Smooth muscle cell of bladder (primary cell): ENCODE measurements around the gene AGER. TPM values are rescaled to one million over a fixed set of nuclear protein-coding genes. Genes with fewer than 3 reads are reported as not detected.

Experiments used
- total RNA-seq: library from RNA; depleted of rRNA; stranded (reverse); fragments of >200 nt; gene quantifications from 2 replicates; pipeline ENCODE4 v1.2.3, GENCODE V29; 2014

The AGER gene
- total RNA-seq: 0.14 and 0.37 TPM in 2 replicates

GRCh38 chr6:32184084-32184640, at the start of gene AGER:
Gene AGER, minus strand, starts transcription at chr6:32184253. Its CDS starts 31 bp downstream, at chr6:32184222.

DNA sequence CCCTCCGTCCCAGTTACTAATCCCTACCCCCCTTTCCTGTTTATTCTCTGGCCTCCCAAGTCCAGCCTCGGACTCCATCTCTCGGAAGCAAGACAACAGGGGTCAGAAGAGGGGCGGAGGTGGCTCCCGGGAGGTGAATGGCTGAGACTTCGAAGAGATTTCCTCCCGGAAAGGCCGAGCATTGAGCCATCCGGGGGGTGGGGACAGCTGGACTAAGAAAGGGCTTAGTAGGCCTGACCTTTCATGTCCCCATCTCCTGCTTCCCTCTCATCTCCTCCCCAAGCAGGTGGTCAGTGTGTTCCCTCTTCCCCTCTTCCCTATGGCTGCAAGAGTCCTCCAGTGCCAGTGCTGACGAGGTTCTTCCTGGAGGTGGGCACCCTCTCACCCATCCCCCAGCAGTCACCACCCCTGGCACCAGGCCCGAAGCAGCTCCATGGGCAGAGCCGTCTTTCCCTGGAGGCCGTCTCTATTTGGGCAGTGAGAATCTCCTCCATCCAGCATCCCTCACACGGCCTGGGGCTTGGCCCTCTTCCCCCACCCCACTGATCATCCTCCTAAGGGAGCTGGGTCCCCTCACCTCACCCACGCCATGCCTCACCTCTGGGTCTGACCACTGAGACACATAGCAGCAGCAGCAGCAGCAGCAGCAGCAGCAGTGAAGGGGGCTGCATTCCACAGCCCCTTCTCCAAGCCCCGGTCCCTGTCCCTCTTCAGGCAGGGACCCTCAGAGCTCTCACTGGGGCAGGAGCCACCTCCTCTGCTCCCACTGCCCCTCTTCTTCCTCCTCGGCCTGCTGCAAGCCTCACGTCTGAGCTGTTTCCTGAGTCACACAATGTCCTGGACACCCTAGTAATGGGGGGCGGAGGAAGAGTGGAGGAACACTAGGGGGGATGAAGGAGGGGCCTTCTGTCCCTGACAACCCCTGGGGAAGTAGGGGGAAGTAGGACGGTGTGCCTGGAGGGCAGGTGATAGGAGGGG, 39.5 kb upstream of the AGER start, which contains the start of gene NOTCH4:
Gene NOTCH4 (minus strand): TSS at position 810 of the 978 bp plus-strand sequence. CDS start 139 bp downstream, at position 671.

DNA sequence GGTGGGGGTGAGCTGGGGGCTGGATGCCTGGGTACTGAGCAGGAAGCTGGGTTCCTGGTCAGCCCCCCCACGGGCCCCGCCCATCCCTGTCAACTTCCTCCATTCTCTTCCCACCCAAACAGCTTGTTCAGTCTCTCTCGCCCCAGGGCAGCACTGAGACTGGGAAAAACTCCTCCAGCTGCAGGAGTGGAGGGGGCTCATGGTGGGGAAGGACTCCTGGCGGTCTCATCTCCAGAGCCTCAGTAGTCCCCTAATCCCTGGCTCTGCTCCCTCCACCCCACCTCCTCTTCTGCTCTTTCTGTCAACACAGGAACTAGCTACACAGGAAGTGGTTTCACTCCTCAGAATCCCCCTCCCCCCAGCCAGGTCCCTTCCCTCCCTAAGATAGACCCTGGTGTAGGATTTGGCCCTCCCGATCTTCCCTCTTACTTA, 8.6 kb upstream of the AGER start, which contains the start of gene GPSM3:
Gene GPSM3 (minus strand): TSS at position 36 of the 432 bp plus-strand sequence. CDS start 130 bp downstream, outside the sequence.

GRCh38 chr6:32190054-32190851, 6.2 kb upstream of the AGER start, which contains the start of gene PBX2:
Gene PBX2, minus strand, starts transcription at chr6:32190202. Its CDS starts 287 bp downstream, at chr6:32189915.

GRCh38 chr6:32177788-32178546, 6.1 kb downstream of the AGER start, which contains the start of gene RNF5:
Gene RNF5, plus strand, starts transcription at chr6:32178405. Its CDS starts 107 bp downstream, at chr6:32178512.

DNA sequence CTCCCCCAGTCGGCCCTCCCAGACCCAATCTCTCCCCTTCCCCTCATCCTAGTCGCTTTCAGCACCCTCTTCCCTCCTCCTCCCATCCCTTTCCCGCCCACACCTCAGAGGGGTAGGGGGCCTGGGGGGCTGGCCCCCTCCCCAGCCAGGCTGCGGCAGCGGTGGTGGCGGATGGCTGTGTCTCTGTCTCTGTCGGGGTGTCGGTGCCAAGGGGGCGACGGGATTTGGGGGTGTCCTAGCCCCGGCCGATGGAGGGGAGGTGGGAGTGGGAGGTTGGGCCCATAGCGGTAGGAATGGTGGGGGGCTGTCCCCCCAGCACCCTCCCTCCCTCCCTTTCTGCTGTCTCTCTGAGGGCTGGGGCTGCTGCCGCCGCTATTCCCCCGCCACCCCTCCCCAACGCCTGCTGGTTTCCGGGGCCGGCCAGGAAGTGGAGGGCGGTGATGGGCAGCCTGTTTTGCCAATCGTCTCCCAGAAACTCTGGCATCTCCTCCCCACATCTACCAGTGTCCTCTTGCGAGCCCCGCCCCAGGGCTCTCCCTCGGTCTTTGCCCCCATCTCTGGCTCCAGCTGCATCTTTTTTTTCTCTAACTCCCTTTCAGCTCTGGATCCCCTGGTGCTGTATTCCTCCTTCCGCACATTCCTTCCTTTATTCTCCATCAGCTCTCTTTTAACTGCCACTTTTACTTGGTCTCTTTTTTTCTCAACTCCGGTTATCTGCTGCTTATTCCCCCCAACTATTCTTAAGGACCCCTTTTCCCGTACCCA, 8.2 kb downstream of the AGER start, which contains the start of gene AGPAT1:
Gene AGPAT1 (minus strand): TSS at position 374 of the 765 bp plus-strand sequence. CDS start 4,588 bp downstream, outside the sequence.

GRCh38 chr6:32164295-32164694, 19.8 kb downstream of the AGER start, which contains the start of gene EGFL8:
Gene EGFL8, plus strand, starts transcription at chr6:32164595. Its CDS starts 1,571 bp downstream, at chr6:32166166.

GRCh38 chr6:32153564-32154513, 30.2 kb downstream of the AGER start, which contains the start of gene PPT2:
Gene PPT2, plus strand, starts transcription at chr6:32154141. Its CDS starts 454 bp downstream, at chr6:32154595.

DNA sequence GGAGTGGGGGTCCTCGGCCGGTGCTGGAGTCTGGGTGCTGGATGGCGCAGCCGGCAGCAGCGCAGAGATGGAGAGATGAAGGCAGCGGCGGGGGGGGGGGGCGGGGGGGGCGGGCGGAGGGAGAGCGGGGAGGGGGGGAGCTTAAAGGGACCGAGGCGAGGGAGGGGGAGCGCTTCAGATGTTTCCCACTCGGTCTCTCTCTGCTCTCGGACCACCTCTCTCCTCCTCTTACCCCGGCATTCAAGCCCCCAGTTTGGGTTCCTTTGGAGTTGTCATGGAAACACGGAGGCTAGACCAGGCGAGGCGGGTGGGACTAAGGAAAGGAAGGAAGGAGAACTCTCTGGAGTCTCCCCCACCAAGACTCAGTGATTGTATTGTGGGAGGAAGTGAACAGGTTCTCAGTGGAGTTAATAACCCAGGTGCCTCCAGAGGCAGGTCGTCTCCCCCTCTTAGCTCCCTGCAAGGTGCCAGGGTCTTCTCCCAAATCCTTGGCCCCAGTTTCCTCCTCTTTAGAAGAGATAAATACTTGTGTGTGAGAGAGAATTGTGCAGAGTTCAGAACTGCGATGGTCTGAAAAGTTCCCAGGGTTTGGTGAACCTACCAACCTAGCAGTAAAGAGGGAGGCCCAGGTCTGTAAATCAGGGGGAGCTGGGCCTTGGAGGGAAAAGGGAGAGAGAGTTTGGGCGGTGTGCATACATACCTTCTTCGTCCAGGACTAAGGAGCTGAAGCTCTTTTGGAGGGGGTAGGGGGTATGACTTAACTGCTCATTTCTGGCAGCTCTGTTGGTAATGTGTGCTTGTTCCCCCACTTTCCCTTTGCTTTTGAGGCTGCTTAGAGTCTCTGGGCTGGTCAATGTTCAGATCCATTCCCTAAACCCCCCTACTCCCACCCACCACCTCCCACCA, 31.9 kb downstream of the AGER start, which contains the start of gene PRRT1:
Gene PRRT1 (minus strand): TSS at position 77 of the 906 bp plus-strand sequence. CDS start 112 bp downstream, outside the sequence.

Other genes starting within 250 kb of the AGER start
- gene CFB, start 238.2 kb downstream of the AGER start, total RNA-seq: 46.1 and 61.2 TPM in 2 replicates
- 87.3 and 111 TPM in 2 replicates for gene NELFE, start 225.3 kb downstream of the AGER start, total RNA-seq
- 54.3 and 84.7 TPM in 2 replicates for gene SKIC2, start 225.1 kb downstream of the AGER start, total RNA-seq
- gene DXO, start 212.1 kb downstream of the AGER start, total RNA-seq: 11.4 and 12.5 TPM in 2 replicates
- gene C4A, start 202.2 kb downstream of the AGER start, total RNA-seq: 7.3 and 11.3 TPM in 2 replicates
- gene C4B, start 169.5 kb downstream of the AGER start, total RNA-seq: 5.5 and 9.3 TPM in 2 replicates
- gene CYP21A2, start 145.8 kb downstream of the AGER start, total RNA-seq: not detected in 2 replicates
- gene TNXB, start 74.9 kb downstream of the AGER start, total RNA-seq: 91.2 and 144 TPM in 2 replicates
- gene ATF6B, start 56.0 kb downstream of the AGER start, total RNA-seq: 10.8 and 11.6 TPM in 2 replicates
- 5.3 and 5.8 TPM in 2 replicates for gene FKBPL, start 54.0 kb downstream of the AGER start, total RNA-seq
- gene PRRT1, start 32.3 kb downstream of the AGER start, total RNA-seq: 0.14 and 0.18 TPM in 2 replicates
- 50.2 and 67.4 TPM in 2 replicates for gene PPT2, start 30.1 kb downstream of the AGER start, total RNA-seq
- 0.57 and 1.2 TPM in 2 replicates for gene EGFL8, start 19.7 kb downstream of the AGER start, total RNA-seq
- 20.9 and 29.5 TPM in 2 replicates for gene AGPAT1, start 8.2 kb downstream of the AGER start, total RNA-seq
- 15.9 and 20.3 TPM in 2 replicates for gene RNF5, start 5.8 kb downstream of the AGER start, total RNA-seq
- gene PBX2, start 5.9 kb upstream of the AGER start, total RNA-seq: 19.2 and 24.8 TPM in 2 replicates
- 0.74 and 0.85 TPM in 2 replicates for gene GPSM3, start 8.4 kb upstream of the AGER start, total RNA-seq
- 0.85 and 1.2 TPM in 2 replicates for gene NOTCH4, start 39.8 kb upstream of the AGER start, total RNA-seq
- gene TSBP1, start 187.7 kb upstream of the AGER start, total RNA-seq: not detected in 2 replicates
- gene BTNL2, start 222.9 kb upstream of the AGER start, total RNA-seq: not detected in 2 replicates